AG08395 (cell line): ENCODE data around the gene TRAPPC10.
"Not testable (repeated sequence)": the region's sequence is repeated elsewhere in the genome, so short reads cannot be mapped to it uniquely, and the experiment has no call there.

Experiments used
- DNase-seq: peaks from one replicate; pipeline ENCODE4 v3.0.0; 2012; ENCODE audit warnings: mixed read lengths, low spot score

TRAPPC10 gene

GRCh38 chr21:44089001-44089911, 77.1 kb downstream of the TRAPPC10 start:
- no peak for DNase-seq

GRCh38 chr21:44090325-44090724, 78.2 kb downstream of the TRAPPC10 start:
- DNase-seq = no peak

- DNase-seq = no peak
Measured at GRCh38 chr21:44092211-44092610, 80.1 kb downstream of the TRAPPC10 start.

- no peak for DNase-seq
Measured at GRCh38 chr21:44093761-44094160, 81.7 kb downstream of the TRAPPC10 start.

GRCh38 chr21:44094832-44095231, 82.7 kb downstream of the TRAPPC10 start:
- no peak for DNase-seq

- DNase-seq = not testable (repeated sequence)
Measured at GRCh38 chr21:44098507-44098906, 86.4 kb downstream of the TRAPPC10 start.

GRCh38 chr21:44098964-44099363, 86.9 kb downstream of the TRAPPC10 start:
- DNase-seq = not testable (repeated sequence)

GRCh38 chr21:44107026-44107501, 95.0 kb downstream of the TRAPPC10 start, which contains the start of gene PWP2:
Gene PWP2 (plus strand): TSS chr21:44107399. CDS start chr21:44107417, 18 bp downstream.
- not testable (repeated sequence) for DNase-seq

- not testable (repeated sequence) for DNase-seq
Measured at GRCh38 chr21:44107589-44107988, 95.5 kb downstream of the TRAPPC10 start.

- DNase-seq = not testable (repeated sequence)
Measured at GRCh38 chr21:44113702-44114371, 101.7 kb downstream of the TRAPPC10 start.

- DNase-seq = not testable (repeated sequence)
Measured at GRCh38 chr21:44122131-44122530, 110.0 kb downstream of the TRAPPC10 start.

- not testable (repeated sequence) for DNase-seq
Measured at GRCh38 chr21:44127827-44128226, 115.7 kb downstream of the TRAPPC10 start.

GRCh38 chr21:44133715-44134057, 121.6 kb downstream of the TRAPPC10 start:
- DNase-seq = not testable (repeated sequence)

- not testable (repeated sequence) for DNase-seq
Measured at GRCh38 chr21:44134732-44135131, 122.6 kb downstream of the TRAPPC10 start.

- not testable (repeated sequence) for DNase-seq
Measured at GRCh38 chr21:44138039-44138438, 125.9 kb downstream of the TRAPPC10 start.

GRCh38 chr21:44139787-44140551, 127.9 kb downstream of the TRAPPC10 start:
- DNase-seq = not testable (repeated sequence)

GRCh38 chr21:44140552-44140932, 128.4 kb downstream of the TRAPPC10 start:
- DNase-seq = not testable (repeated sequence)

- DNase-seq = not testable (repeated sequence)
Measured at GRCh38 chr21:44142470-44142869, 130.4 kb downstream of the TRAPPC10 start.

- not testable (repeated sequence) for DNase-seq
Measured at GRCh38 chr21:44143380-44143779, 131.3 kb downstream of the TRAPPC10 start.

GRCh38 chr21:44143996-44144395, 131.9 kb downstream of the TRAPPC10 start:
- not testable (repeated sequence) for DNase-seq

- not testable (repeated sequence) for DNase-seq
Measured at GRCh38 chr21:44144784-44145602, 132.9 kb downstream of the TRAPPC10 start.
